ENCODE results near the gene MFSD2A.

GRCh38 chr1:39922251-39922688, 32.7 kb upstream of the MFSD2A start:
- TF ChIP-seq CTCF (IDR thresholded peaks at IDR 0.05; ENCODE audit: insufficient read depth, low read depth, low read length) (no peak), EZH2 (IDR thresholded peaks at IDR 0.05; ENCODE audit: insufficient read depth, low read length) (peak; percentile 46)

Measured in astrocyte (in vitro differentiated cells and primary cell).